Body of pancreas (tissue), 4 donors: Measurements from ENCODE around the gene SRPRB. TPM values are rescaled to one million over a fixed set of nuclear protein-coding genes. Genes with fewer than 3 reads are reported as not detected.

Source experiments
- ATAC-seq: fragments of 150-250 bp; one replicate; pipeline ENCODE4 v1.9.1; 2016
- DNase-seq, 4 donors: peaks; one replicate each; pipeline ENCODE4 v3.0.0-alpha.2; 2019
- H3K27ac ChIP-seq, 4 donors: fragments of 200-600 bp; sonication (generic); 1 replicate in 3 of 4; 2 replicates in 1 of 4; pipeline versions ENCODE4 v1.5.1 to v1.6.1; 2016 to 2019; ENCODE audit warnings: mild to moderate bottlenecking in 1 of 4, mixed read lengths in 1 of 4, moderate library complexity in 1 of 4
- H3K27me3 ChIP-seq, 2 donors: fragments of 200-600 bp; sonication (generic); one replicate each; pipeline ENCODE4 v1.6.0; 2016; ENCODE audit warnings: mild to moderate bottlenecking in 1 of 2
- H3K36me3 ChIP-seq, 2 donors: fragments of 200-600 bp; sonication (generic); replicated peaks in 1 of 2; 2 replicates each; pipeline ENCODE4 v1.5.1; 2016; ENCODE audit warnings: low read depth in 2 of 2; ENCODE audit not compliant: insufficient read depth in 1 of 2
- H3K4me1 ChIP-seq: fragments of 200-600 bp; sonication (generic); one replicate; pipeline ENCODE4 v1.6.0; 2016
- H3K4me3 ChIP-seq, 2 donors: fragments of 200-600 bp; sonication (generic); 1 replicate in 1 of 2; 2 replicates in 1 of 2; pipeline ENCODE4 v1.5.1; 2016 to 2019
- H3K9me3 ChIP-seq, 3 donors: fragments of 200-600 bp; sonication (generic); 1 replicate in 2 of 3; 2 replicates in 1 of 3; pipeline ENCODE4 v1.5.1; 2016
- POLR2A ChIP-seq, 3 donors: fragments of 450-650 bp; IDR thresholded peaks; one replicate each; pipeline ENCODE4 v1.6.1; 2016; ENCODE audit warnings: antibody characterized with exemption in 3 of 3, mild to moderate bottlenecking in 2 of 3
- WGBS, 2 donors: methylation state at CpG; one replicate each; pipeline ENCODE4 v1.1.5; 2017; 5-methylcytosine and 5-hydroxymethylcytosine counted together
- intact Hi-C: fragments of 100-400 bp; cut with DNase I; formaldehyde crosslinking; loops from one replicate; pipeline ENCODE4 v1.15.1; 2023
- total RNA-seq, 2 donors: library from RNA; depleted of rRNA; stranded (reverse); fragments of >200 nt; gene quantifications; one replicate each; pipeline ENCODE4 v1.1.0, GENCODE V29; 2016
- TF ChIP-seq, protein P1 (sequence below), 7 experiments: fragments of 450-650 bp in 4 of 7; fragments of 200-600 bp in 3 of 7; sonication (generic) in 3 of 7; IDR thresholded peaks; one replicate each; pipeline ENCODE4 v1.5.1; 2016 to 2019; ENCODE audit warnings: antibody characterized with exemption in 7 of 7

The SRPRB gene
- total RNA-seq, 2 donors from 2014 or later: 28.3 to 39.4 TPM

DNA sequence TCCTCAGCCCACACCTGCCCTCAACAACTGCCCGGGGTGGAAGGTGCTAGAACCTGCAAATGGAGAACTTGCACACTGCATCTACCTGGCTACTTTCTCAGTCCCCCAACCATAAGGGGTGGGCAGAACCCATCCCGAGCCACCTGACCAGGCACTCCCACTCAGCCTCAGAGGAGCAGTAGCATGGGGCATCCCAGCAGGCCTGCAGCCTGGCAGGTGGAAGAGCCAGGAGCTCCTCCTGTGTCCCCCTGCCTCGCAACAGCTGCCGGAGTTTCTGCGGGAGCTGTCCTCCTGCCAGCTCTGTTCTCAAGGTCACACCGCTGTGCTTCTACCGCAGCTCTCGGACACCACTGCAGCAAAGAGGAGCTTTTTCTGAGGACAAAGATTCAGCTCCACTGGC, 62.6 kb downstream of the SRPRB start:
- 25 to 31% methylated on average over 7 to 8 of the region's 8 CpGs for WGBS, 2 donors
- intact Hi-C loops: no loop called here
- no peaks in the 10 kb centered on the region for H3K27me3 ChIP-seq
- peak; percentile 30 for ATAC-seq
- no peaks in the 10 kb centered on the region for H3K36me3 ChIP-seq
- no peaks in the 10 kb centered on the region for H3K9me3 ChIP-seq
- peaks cover 9% of the 10 kb centered on the region for H3K4me1 ChIP-seq
- no peak overlapping the region for H3K27ac ChIP-seq
- TF ChIP-seq, protein P1, sequence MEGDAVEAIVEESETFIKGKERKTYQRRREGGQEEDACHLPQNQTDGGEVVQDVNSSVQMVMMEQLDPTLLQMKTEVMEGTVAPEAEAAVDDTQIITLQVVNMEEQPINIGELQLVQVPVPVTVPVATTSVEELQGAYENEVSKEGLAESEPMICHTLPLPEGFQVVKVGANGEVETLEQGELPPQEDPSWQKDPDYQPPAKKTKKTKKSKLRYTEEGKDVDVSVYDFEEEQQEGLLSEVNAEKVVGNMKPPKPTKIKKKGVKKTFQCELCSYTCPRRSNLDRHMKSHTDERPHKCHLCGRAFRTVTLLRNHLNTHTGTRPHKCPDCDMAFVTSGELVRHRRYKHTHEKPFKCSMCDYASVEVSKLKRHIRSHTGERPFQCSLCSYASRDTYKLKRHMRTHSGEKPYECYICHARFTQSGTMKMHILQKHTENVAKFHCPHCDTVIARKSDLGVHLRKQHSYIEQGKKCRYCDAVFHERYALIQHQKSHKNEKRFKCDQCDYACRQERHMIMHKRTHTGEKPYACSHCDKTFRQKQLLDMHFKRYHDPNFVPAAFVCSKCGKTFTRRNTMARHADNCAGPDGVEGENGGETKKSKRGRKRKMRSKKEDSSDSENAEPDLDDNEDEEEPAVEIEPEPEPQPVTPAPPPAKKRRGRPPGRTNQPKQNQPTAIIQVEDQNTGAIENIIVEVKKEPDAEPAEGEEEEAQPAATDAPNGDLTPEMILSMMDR (IDR thresholded peaks at IDR 0.05): no peak
- TF ChIP-seq POLR2A (IDR thresholded peaks at IDR 0.05): no peak
- H3K4me3 ChIP-seq: no peak overlapping the region
- peak in 3 of 4 donors; percentile 22 to 45 (median 32) for DNase-seq

DNA sequence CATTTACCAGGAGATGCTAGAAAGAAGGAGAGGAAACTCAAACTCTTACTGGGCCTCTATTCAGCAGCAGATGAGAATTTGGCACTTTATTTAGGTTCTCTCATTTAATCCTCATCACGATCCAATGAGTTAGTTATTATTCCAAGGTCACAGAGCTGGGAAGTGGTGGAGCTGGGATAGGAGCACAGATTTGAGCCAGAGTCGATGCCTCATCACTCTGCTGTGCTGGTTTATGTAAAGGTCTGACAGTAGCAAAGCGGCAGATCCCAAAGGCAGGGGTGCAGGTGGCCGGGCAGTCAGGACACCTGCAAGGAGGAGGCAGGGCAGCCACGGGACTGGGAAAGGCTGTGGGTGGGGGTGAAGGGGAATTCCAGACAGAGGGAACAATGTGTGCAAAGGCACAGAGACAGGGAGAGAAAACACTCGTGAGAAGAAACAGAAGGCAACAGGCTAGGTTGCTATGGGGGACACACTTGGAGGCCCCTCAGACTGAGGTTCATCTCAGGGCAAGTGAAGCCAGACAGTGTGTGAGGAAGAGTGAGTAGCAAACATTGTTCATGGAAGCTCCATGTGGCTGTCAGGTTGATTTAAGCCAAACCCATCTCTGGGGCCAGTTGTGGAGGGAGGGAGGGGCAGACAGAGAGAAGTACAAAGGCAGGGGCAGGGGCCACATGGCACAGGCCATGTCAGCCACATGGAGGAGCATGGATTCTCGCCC, 63.3 kb downstream of the SRPRB start:
- Histone ChIP-seq H3K9me3 (no peaks in the 10 kb centered on the region), H3K4me1 (peaks cover 9% of the 10 kb centered on the region), H3K27ac (no peak overlapping the region), H3K36me3 (no peaks in the 10 kb centered on the region), H3K4me3 (no peak overlapping the region), H3K27me3 (no peaks in the 10 kb centered on the region)
- peak; percentile 15 for ATAC-seq
- intact Hi-C loops: no loop called here
- no peak for DNase-seq
- WGBS, 2 donors: 32 to 44% methylated on average over 7 of the region's 7 CpGs
- TF ChIP-seq POLR2A (IDR thresholded peaks at IDR 0.05): no peak
- TF ChIP-seq, protein P1 (IDR thresholded peaks at IDR 0.05): no peak

DNA sequence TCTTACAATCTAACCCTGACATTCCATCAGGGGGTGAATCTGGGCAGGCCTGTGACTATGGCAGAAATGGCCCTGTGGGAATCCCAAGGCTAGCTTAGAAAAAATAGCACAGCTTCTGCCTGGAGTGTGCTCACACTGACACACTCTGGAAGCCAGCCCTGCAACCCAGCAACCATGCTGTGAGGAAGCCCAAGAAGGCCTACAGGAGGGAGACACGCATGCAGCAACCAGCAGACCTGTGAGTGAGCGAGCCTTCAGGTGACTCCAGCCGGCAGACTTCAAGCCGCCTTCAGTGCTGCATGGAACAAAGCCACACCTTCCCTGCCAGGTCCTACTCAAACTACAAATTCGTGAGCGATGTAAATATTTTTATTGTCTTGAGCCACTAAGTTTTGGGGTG, 64.0 kb downstream of the SRPRB start:
- H3K27ac ChIP-seq: no peak overlapping the region
- no peaks in the 10 kb centered on the region for H3K36me3 ChIP-seq
- H3K27me3 ChIP-seq: no peaks in the 10 kb centered on the region
- intact Hi-C loops: no loop called here
- H3K9me3 ChIP-seq: no peaks in the 10 kb centered on the region
- no peak for DNase-seq
- H3K4me1 ChIP-seq: peaks cover 9% of the 10 kb centered on the region
- TF ChIP-seq, protein P1 (IDR thresholded peaks at IDR 0.05): no peak
- TF ChIP-seq POLR2A (IDR thresholded peaks at IDR 0.05): no peak
- 95 to 97% methylated on average over 6 of the region's 6 CpGs for WGBS, 2 donors
- no peak overlapping the region for H3K4me3 ChIP-seq
- ATAC-seq: no peak

DNA sequence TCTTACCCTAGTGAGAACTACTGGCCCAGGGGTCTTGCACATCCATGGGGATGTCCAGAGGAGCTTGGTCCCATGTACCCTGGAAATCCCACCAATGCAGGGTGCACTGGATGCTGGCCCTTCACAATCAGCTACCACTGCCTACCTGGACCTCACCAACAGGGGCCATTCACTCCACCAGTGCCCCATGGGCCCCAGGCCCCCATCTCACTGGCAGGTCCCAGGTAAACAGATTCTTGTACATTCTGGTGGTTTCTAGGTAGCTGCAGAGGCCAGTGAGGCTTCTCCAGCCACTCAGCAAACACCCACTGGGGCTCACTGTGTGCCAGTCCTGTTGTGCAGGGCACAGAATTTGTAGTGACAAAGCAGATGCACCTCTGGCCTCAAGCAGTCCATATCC, 65.2 kb downstream of the SRPRB start:
- Histone ChIP-seq H3K27ac (no peak overlapping the region), H3K9me3 (no peaks in the 10 kb centered on the region), H3K4me3 (no peak overlapping the region), H3K27me3 (no peaks in the 10 kb centered on the region), H3K36me3 (no peaks in the 10 kb centered on the region), H3K4me1 (peaks cover 9% of the 10 kb centered on the region)
- ATAC-seq (no peak), DNase-seq (no peak)
- intact Hi-C loops: no loop called here
- TF ChIP-seq POLR2A (IDR thresholded peaks at IDR 0.05): no peak
- TF ChIP-seq, protein P1 (IDR thresholded peaks at IDR 0.05): no peak

Other genes with a start within 250 kb of the SRPRB start
- gene CDV3, start 232.1 kb upstream of the SRPRB start, total RNA-seq: 10 to 100 TPM; 67.6 to 70.3 TPM
- gene TOPBP1, start 143.9 kb upstream of the SRPRB start, total RNA-seq: 10 to 100 TPM; 22.6 to 34.3 TPM
- 1 to 10 TPM in 1 of 2 donors, under 1 TPM in 1; 0.26 to 7.9 TPM for gene TF, start 59.4 kb upstream of the SRPRB start, total RNA-seq
- gene RAB6B, start 90.1 kb downstream of the SRPRB start, total RNA-seq: 1 to 10 TPM; 2.6 to 3.0 TPM
- 10 to 100 TPM in 1 of 2 donors, 1 to 10 TPM in 1; 7.0 to 17.5 TPM for gene SLCO2A1, start 224.1 kb downstream of the SRPRB start, total RNA-seq